GM12878 (cell line): ENCODE data around the gene PAQR7.

ENCODE experiments used
- CEBPB ChIP-seq, 2 experiments: fragments of 150-350 bp in 1 of 2; IDR thresholded peaks; 2 replicates each; pipeline ENCODE4 v1.6.1; 2012 to 2014; ENCODE audit warnings: low read depth in 2 of 2, low read length in 2 of 2, borderline replicate concordance in 1 of 2, inconsistent platforms in 1 of 2
- CEBPZ ChIP-seq: fragments of 150-350 bp; IDR thresholded peaks from 2 replicates; pipeline ENCODE4 v1.6.1; 2016; ENCODE audit warnings: low read depth, low read length
- CTCF ChIP-seq, 3 experiments: IDR thresholded peaks in 2 of 3; conservative IDR thresholded peaks in 1 of 3; 2 replicates each; pipeline ENCODE4 v1.5.1; 2011; ENCODE audit warnings: low read depth in 3 of 3, low read length in 3 of 3, mild to moderate bottlenecking in 3 of 3, control low read depth in 2 of 3, moderate library complexity in 2 of 3, inconsistent platforms in 1 of 3, mixed read lengths in 1 of 3; ENCODE audit not compliant: control insufficient read depth in 2 of 3, insufficient read depth in 1 of 3; ENCODE audit errors: extremely low read depth in 1 of 3
- EP300 ChIP-seq, 2 experiments: fragments of 150-350 bp in 1 of 2; IDR thresholded peaks; 2 replicates each; pipeline ENCODE4 v1.6.1; 2011 to 2012; ENCODE audit warnings: low read depth in 2 of 2, low read length in 2 of 2, borderline replicate concordance in 1 of 2, improper control_type of control experiment in 1 of 2, inconsistent platforms in 1 of 2; ENCODE audit not compliant: control insufficient read depth in 1 of 2
- FOS ChIP-seq: IDR thresholded peaks from 3 replicates; pipeline ENCODE4 v1.6.1; 2011; ENCODE audit warnings: borderline replicate concordance; ENCODE audit not compliant: insufficient read length; ENCODE audit errors: extremely low read depth
- IKZF1 ChIP-seq: fragments of 450-650 bp; conservative IDR thresholded peaks from 2 replicates; pipeline ENCODE4 v1.6.1; 2017; ENCODE audit warnings: antibody characterized with exemption, mild to moderate bottlenecking
- IRF3 ChIP-seq: fragments of 450-650 bp; IDR thresholded peaks from 2 replicates; pipeline ENCODE4 v1.6.1; 2014; ENCODE audit warnings: mild to moderate bottlenecking
- JUND ChIP-seq: IDR thresholded peaks from 2 replicates; pipeline ENCODE4 v1.6.1; 2012; ENCODE audit warnings: low read depth, mild to moderate bottlenecking, low read length, improper control_type of control experiment, moderate library complexity
- POLR2A ChIP-seq: IDR thresholded peaks from 2 replicates; pipeline ENCODE4 v1.6.1; 2011; ENCODE audit warnings: low read depth, mild to moderate bottlenecking, low read length
- SKIL ChIP-seq: fragments of 450-650 bp; IDR thresholded peaks from 2 replicates; pipeline ENCODE4 v1.6.1; 2017; ENCODE audit warnings: mild to moderate bottlenecking, low read depth, inconsistent platforms; ENCODE audit not compliant: poor library complexity, severe bottlenecking
- TCF12 ChIP-seq: IDR thresholded peaks from 2 replicates; pipeline ENCODE4 v1.6.1; 2011; ENCODE audit warnings: low read depth, mild to moderate bottlenecking, low read length

- no peak for TF ChIP-seq IKZF1
- TF ChIP-seq CEBPB (IDR thresholded peaks at IDR 0.05; ENCODE audit: borderline replicate concordance in 1 of 2, low read depth in 2 of 2, low read length in 2 of 2) = no peak
- TF ChIP-seq EP300 (IDR thresholded peaks at IDR 0.05; ENCODE audit: borderline replicate concordance in 1 of 2, control insufficient read depth in 1 of 2, low read depth in 2 of 2, low read length in 2 of 2) = no peak
- no peak for TF ChIP-seq TCF12
- no peak for TF ChIP-seq JUND
- TF ChIP-seq IRF3 = no peak
- no peak for TF ChIP-seq POLR2A
- no peak for TF ChIP-seq CEBPZ
- TF ChIP-seq CTCF (IDR thresholded peaks at IDR 0.05 in 2 of 3, conservative IDR thresholded peaks at IDR 0.05 in 1 of 3; ENCODE audit: control insufficient read depth in 2 of 3, extremely low read depth in 1 of 3, insufficient read depth in 1 of 3, low read depth in 3 of 3, low read length in 3 of 3) = no peak
- no peak for TF ChIP-seq SKIL
- no peak for TF ChIP-seq FOS
These were observed 30.8 kb downstream of the PAQR7 start for GRCh38 chr1:25844536-25845337.
